SK-N-SH (cell line): ENCODE data around the gene DENND5B. TPM values are rescaled to one million over a fixed set of nuclear protein-coding genes. Genes with fewer than 3 reads are reported as not detected.

Source experiments
- CTCF ChIA-PET: fragments of 300-600, 350-600 bp; formaldehyde crosslinking; extraction: SDS; loops from one replicate; lab custom pipeline; 2021; lab: Yijun Ruan, JAX
- POLR2A ChIA-PET: fragments of 350-600 bp; sonication (Branson Sonifier 250); formaldehyde crosslinking; extraction: SDS; loops from one replicate; lab custom pipeline; 2020; ENCODE audit warnings: antibody characterized with exemption, inconsistent platforms; lab: Yijun Ruan, JAX
- DNase-seq: peaks from one replicate; pipeline ENCODE4 v3.0.0; 2012
- H2AFZ ChIP-seq: fragments of 200-600 bp; sonication (generic); 2 replicates; pipeline ENCODE4 v1.8.1; 2016; ENCODE audit warnings: antibody characterized with exemption, mild to moderate bottlenecking, low read depth
- H3F3A ChIP-seq: fragments of 200-600 bp; sonication (generic); replicated peaks from 2 replicates; pipeline ENCODE3; 2016; ENCODE audit warnings: antibody characterized with exemption, mild to moderate bottlenecking; ENCODE audit not compliant: insufficient read depth
- H3K27ac ChIP-seq, 2 experiments: fragments of 200-500 bp in 1 of 2; fragments of 200-600 bp in 1 of 2; sonication (Bioruptor generic) in 1 of 2; sonication (generic), shearing (Covaris generic) in 1 of 2; 2 replicates each; pipeline versions ENCODE4 v1.5.1 to v1.6.1; 2014 to 2016; ENCODE audit warnings: low read depth in 2 of 2, inconsistent platforms in 1 of 2, low read length in 1 of 2, mild to moderate bottlenecking in 1 of 2, mixed read lengths in 1 of 2
- H3K27me3 ChIP-seq: fragments of 200-600 bp; sonication (generic), shearing (Covaris generic); 2 replicates; pipeline ENCODE4 v1.6.1; 2016; ENCODE audit warnings: mixed run types; ENCODE audit not compliant: insufficient read depth
- H3K36me3 ChIP-seq, 2 experiments: fragments of 200-500 bp in 1 of 2; fragments of 200-600 bp in 1 of 2; sonication (Bioruptor generic) in 1 of 2; sonication (generic) in 1 of 2; replicated peaks in 1 of 2; 2 replicates each; pipeline versions ENCODE3 to v1.5.1; 2014 to 2016; ENCODE audit warnings: low read length in 1 of 2, mild to moderate bottlenecking in 1 of 2; ENCODE audit not compliant: insufficient read depth in 2 of 2, control insufficient read depth in 1 of 2
- H3K4me1 ChIP-seq, 2 experiments: fragments of 200-500 bp in 1 of 2; fragments of 200-600 bp in 1 of 2; sonication (Bioruptor generic) in 1 of 2; sonication (generic), shearing (Covaris generic) in 1 of 2; 2 replicates each; pipeline versions ENCODE4 v1.5.1 to v1.6.1; 2014 to 2016; ENCODE audit warnings: low read depth in 1 of 2, low read length in 1 of 2, mixed run types in 1 of 2; ENCODE audit not compliant: insufficient read depth in 2 of 2, control insufficient read depth in 1 of 2
- H3K4me2 ChIP-seq: fragments of 200-600 bp; sonication (generic), shearing (Covaris generic); 2 replicates; pipeline ENCODE4 v1.6.1; 2017; ENCODE audit warnings: mixed run types
- H3K4me3 ChIP-seq, 2 experiments: fragments of 200-500 bp in 1 of 2; fragments of 200-600 bp in 1 of 2; sonication (Bioruptor generic) in 1 of 2; sonication (generic), shearing (Covaris generic) in 1 of 2; 2 replicates each; pipeline versions ENCODE4 v1.5.1 to v1.8.1; 2014 to 2016; ENCODE audit warnings: low read depth in 2 of 2, inconsistent platforms in 1 of 2, low read length in 1 of 2, mild to moderate bottlenecking in 1 of 2, mixed read lengths in 1 of 2, moderate library complexity in 1 of 2
- H3K79me2 ChIP-seq: fragments of 200-600 bp; sonication (generic); 2 replicates; pipeline ENCODE4 v1.8.1; 2017; ENCODE audit warnings: mild to moderate bottlenecking; ENCODE audit not compliant: insufficient read depth
- H3K9ac ChIP-seq: fragments of 200-600 bp; sonication (generic); 2 replicates; pipeline ENCODE4 v1.6.1; 2017; ENCODE audit warnings: mixed run types
- H3K9me2 ChIP-seq: fragments of 200-600 bp; sonication (generic); 2 replicates; pipeline ENCODE4 v1.6.1; 2017; ENCODE audit warnings: mixed run types
- H3K9me3 ChIP-seq: fragments of 200-600 bp; sonication (generic); 2 replicates; pipeline ENCODE4 v1.6.1; 2017; ENCODE audit warnings: mixed run types, mild to moderate bottlenecking, moderate library complexity
- H4K20me1 ChIP-seq: fragments of 200-600 bp; sonication (generic); 2 replicates; pipeline ENCODE4 v1.6.1; 2017; ENCODE audit warnings: mild to moderate bottlenecking, mixed run types; ENCODE audit not compliant: insufficient read depth
- EP300 ChIP-seq, 2 experiments: IDR thresholded peaks; 2 replicates each; pipeline versions ENCODE4 v1.4.0 to v1.6.1; 2012; ENCODE audit warnings: borderline replicate concordance in 1 of 2, low read depth in 1 of 2, low read length in 1 of 2
- FOSL2 ChIP-seq: IDR thresholded peaks from 2 replicates; pipeline ENCODE4 v1.4.0; 2012; ENCODE audit warnings: low read depth, mild to moderate bottlenecking, moderate library complexity, borderline replicate concordance
- FOXJ3 ChIP-seq: sonication (generic); formaldehyde crosslinking; IDR thresholded peaks from 2 replicates; pipeline ENCODE4 v1.5.1; 2020; ENCODE audit warnings: mild to moderate bottlenecking, missing genetic modification reagents
- GABPA ChIP-seq: IDR thresholded peaks from 2 replicates; pipeline ENCODE4 v1.4.0; 2012; ENCODE audit warnings: low read depth, mild to moderate bottlenecking
- GATA2 ChIP-seq: sonication (generic); formaldehyde crosslinking; IDR thresholded peaks from 2 replicates; pipeline ENCODE4 v1.5.0; 2020; ENCODE audit warnings: mild to moderate bottlenecking, missing genetic modification reagents
- JUND ChIP-seq: IDR thresholded peaks from 2 replicates; pipeline ENCODE4 v1.4.0; 2012
- POLR2AphosphoS5 ChIP-seq: IDR thresholded peaks from 2 replicates; pipeline ENCODE4 v1.6.1; 2012; ENCODE audit warnings: low read depth, low read length
- RAD21 ChIP-seq: IDR thresholded peaks from 2 replicates; pipeline ENCODE4 v1.6.1; 2012; ENCODE audit warnings: mild to moderate bottlenecking, low read length
- RCOR1 ChIP-seq: fragments of 150-350 bp; IDR thresholded peaks from 2 replicates; pipeline ENCODE4 v1.6.1; 2017; ENCODE audit warnings: antibody characterized with exemption, low read length
- TAF1 ChIP-seq: IDR thresholded peaks from 2 replicates; pipeline ENCODE4 v1.6.1; 2012; ENCODE audit warnings: low read depth, mild to moderate bottlenecking, low read length, moderate library complexity, borderline replicate concordance
- TCF12 ChIP-seq: IDR thresholded peaks from 2 replicates; pipeline ENCODE4 v1.4.0; 2012
- YY1 ChIP-seq: IDR thresholded peaks from 2 replicates; pipeline ENCODE4 v1.4.0; 2012; ENCODE audit warnings: low read depth, mild to moderate bottlenecking
- WGBS: methylation state at CpG from one replicate; pipeline ENCODE4 v1.1.6; 2017; ENCODE audit warnings: low lambda C conversion rate; 5-methylcytosine and 5-hydroxymethylcytosine counted together
- polyA plus RNA-seq, 3 experiments: library from polyadenylated mRNA; depleted of rRNA; stranded (reverse); fragments of >200 nt; gene quantifications; 2 replicates each; pipeline ENCODE4 v1.2.3, GENCODE V29; 2012
- TF ChIP-seq, protein P1 (sequence below): IDR thresholded peaks from 2 replicates; pipeline ENCODE4 v1.4.0; 2012; ENCODE audit warnings: low read depth, borderline replicate concordance
- TF ChIP-seq, protein P2 (sequence below): fragments of 150-350 bp; IDR thresholded peaks from 2 replicates; pipeline ENCODE4 v1.6.1; 2017; ENCODE audit warnings: antibody characterized with exemption, low read length, low read depth, borderline replicate concordance
- TF ChIP-seq, protein P3 (sequence below): fragments of 150-350 bp; IDR thresholded peaks from 2 replicates; pipeline ENCODE4 v1.6.1; 2016; ENCODE audit warnings: mild to moderate bottlenecking, low read depth, low read length
- TF ChIP-seq, protein P4 (sequence below): IDR thresholded peaks from 2 replicates; pipeline ENCODE4 v1.4.0; 2012; ENCODE audit warnings: low read depth, borderline replicate concordance

The DENND5B gene
- polyA plus RNA-seq, 1 of the 3 experiments (the other 2 are of a cell fraction) = 5.3 TPM

DNA sequence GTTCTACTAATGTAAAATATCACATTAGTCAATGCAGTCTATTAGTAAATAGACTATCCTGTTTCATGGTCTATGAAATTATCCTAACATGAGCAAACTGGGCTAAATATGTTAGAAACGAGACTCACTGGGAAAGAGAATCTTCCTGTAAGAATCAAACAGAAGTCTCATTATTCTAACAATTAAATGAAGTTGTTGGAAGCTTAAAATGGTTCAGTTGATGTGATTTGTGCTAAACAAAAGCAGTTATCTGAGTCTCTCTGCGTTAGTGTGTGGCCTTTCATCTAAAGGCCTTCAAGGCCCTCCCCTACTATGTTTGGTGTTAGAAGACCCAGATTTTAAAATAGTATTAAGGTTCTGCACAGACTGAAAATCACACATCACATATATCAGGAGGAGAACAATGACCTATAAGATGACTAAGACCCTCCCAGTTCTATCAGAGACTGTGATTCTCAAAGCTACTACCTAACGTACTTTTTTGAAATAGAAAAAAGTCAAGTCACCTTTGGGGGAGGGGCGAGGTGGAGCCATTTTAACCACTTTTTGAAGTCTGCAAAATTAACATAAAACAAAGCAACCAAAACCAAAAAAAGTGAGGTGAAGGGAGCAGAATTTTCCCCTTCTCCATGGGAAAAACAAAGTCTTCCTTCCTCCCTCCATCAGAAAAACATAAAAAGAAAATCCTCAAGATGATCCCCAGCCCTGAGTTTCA lies 82.3 kb downstream of the DENND5B start:
- no peak for TF ChIP-seq GABPA
- no peak for TF ChIP-seq FOXJ3
- no peak for TF ChIP-seq FOSL2
- TF ChIP-seq POLR2AphosphoS5 = no peak
- TF ChIP-seq TCF12 = no peak
- TF ChIP-seq, protein P1, sequence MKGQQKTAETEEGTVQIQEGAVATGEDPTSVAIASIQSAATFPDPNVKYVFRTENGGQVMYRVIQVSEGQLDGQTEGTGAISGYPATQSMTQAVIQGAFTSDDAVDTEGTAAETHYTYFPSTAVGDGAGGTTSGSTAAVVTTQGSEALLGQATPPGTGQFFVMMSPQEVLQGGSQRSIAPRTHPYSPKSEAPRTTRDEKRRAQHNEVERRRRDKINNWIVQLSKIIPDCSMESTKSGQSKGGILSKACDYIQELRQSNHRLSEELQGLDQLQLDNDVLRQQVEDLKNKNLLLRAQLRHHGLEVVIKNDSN = no peak
- TF ChIP-seq JUND = no peak
- TF ChIP-seq, protein P2, sequence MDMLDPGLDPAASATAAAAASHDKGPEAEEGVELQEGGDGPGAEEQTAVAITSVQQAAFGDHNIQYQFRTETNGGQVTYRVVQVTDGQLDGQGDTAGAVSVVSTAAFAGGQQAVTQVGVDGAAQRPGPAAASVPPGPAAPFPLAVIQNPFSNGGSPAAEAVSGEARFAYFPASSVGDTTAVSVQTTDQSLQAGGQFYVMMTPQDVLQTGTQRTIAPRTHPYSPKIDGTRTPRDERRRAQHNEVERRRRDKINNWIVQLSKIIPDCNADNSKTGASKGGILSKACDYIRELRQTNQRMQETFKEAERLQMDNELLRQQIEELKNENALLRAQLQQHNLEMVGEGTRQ = no peak
- no peak for TF ChIP-seq EP300 (IDR thresholded peaks at IDR 0.05; ENCODE audit: borderline replicate concordance in 1 of 2, low read depth in 1 of 2, low read length in 1 of 2)
- no peak for TF ChIP-seq RCOR1
- TF ChIP-seq TAF1 = no peak
- TF ChIP-seq, protein P3, sequence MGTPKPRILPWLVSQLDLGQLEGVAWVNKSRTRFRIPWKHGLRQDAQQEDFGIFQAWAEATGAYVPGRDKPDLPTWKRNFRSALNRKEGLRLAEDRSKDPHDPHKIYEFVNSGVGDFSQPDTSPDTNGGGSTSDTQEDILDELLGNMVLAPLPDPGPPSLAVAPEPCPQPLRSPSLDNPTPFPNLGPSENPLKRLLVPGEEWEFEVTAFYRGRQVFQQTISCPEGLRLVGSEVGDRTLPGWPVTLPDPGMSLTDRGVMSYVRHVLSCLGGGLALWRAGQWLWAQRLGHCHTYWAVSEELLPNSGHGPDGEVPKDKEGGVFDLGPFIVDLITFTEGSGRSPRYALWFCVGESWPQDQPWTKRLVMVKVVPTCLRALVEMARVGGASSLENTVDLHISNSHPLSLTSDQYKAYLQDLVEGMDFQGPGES = no peak
- TF ChIP-seq, protein P4, sequence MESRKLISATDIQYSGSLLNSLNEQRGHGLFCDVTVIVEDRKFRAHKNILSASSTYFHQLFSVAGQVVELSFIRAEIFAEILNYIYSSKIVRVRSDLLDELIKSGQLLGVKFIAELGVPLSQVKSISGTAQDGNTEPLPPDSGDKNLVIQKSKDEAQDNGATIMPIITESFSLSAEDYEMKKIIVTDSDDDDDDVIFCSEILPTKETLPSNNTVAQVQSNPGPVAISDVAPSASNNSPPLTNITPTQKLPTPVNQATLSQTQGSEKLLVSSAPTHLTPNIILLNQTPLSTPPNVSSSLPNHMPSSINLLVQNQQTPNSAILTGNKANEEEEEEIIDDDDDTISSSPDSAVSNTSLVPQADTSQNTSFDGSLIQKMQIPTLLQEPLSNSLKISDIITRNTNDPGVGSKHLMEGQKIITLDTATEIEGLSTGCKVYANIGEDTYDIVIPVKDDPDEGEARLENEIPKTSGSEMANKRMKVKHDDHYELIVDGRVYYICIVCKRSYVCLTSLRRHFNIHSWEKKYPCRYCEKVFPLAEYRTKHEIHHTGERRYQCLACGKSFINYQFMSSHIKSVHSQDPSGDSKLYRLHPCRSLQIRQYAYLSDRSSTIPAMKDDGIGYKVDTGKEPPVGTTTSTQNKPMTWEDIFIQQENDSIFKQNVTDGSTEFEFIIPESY = no peak
- no peak for TF ChIP-seq RAD21
- TF ChIP-seq GATA2 (CRISPR knock-in tag) = no peak
- TF ChIP-seq YY1 = no peak
- Histone ChIP-seq H3K27me3 (no peaks in the 10 kb centered on the region), H3K4me1 (peaks cover 0 to 7% of the 10 kb centered on the region in 2 experiments; a peak in 2 of 4 replicates), H3K9me2 (no peaks in the 10 kb centered on the region), H3K9me3 (peaks cover 6% of the 10 kb centered on the region; the same call in 1 of the 2 replicates), H4K20me1 (no peaks in the 10 kb centered on the region), H3F3A (peaks cover 25% of the 10 kb centered on the region), H3K79me2 (peaks cover 72% of the 10 kb centered on the region), H3K4me3 (no peak overlapping the region), H2AFZ (no peak overlapping the region), H3K36me3 (no peaks in the 10 kb centered on the region), H3K4me2 (no peak overlapping the region), H3K9ac (no peak overlapping the region), H3K27ac (peak overlapping the region in 1 of 2 experiments; percentile 80; a peak in 3 of 4 replicates)
- no peak for DNase-seq
- POLR2A ChIA-PET = no interaction called here
- CTCF ChIA-PET = no interaction called here
- WGBS = 75% methylated on average over 4 of the region's 4 CpGs
